BE2C (cell line): ENCODE results near the gene DOK7.

Experiments used
- DNase-seq: peaks from one replicate; pipeline ENCODE4 v3.0.0-alpha.2; 2020
- H3K27me3 ChIP-seq: fragments of 250-450 bp; sonication (Bioruptor Pico); 2 replicates; pipeline ENCODE4 v1.5.1; 2020; ENCODE audit warnings: mild to moderate bottlenecking
- H3K36me3 ChIP-seq: fragments of 250-450 bp; sonication (Bioruptor Pico); 2 replicates; pipeline ENCODE4 v1.5.1; 2020; ENCODE audit warnings: mild to moderate bottlenecking
- H3K4me1 ChIP-seq: fragments of 250-450 bp; sonication (Bioruptor Pico); 2 replicates; pipeline ENCODE4 v1.5.1; 2020
- H3K4me3 ChIP-seq: 2 replicates; pipeline ENCODE4 v1.5.1; 2011; ENCODE audit warnings: low read depth, low read length
- H3K9me3 ChIP-seq: fragments of 250-450 bp; sonication (Bioruptor Pico); 2 replicates; pipeline ENCODE4 v1.5.1; 2020
- CTCF ChIP-seq: IDR thresholded peaks from 2 replicates; pipeline ENCODE4 v1.5.1; 2012; ENCODE audit warnings: mild to moderate bottlenecking, low read depth, low read length

The DOK7 gene

GRCh38 chr4:3512279-3512678 lies 49.2 kb downstream of the DOK7 start:
- peaks cover 74% of the 10 kb centered on the region for H3K36me3 ChIP-seq

GRCh38 chr4:3512719-3513118 lies 49.6 kb downstream of the DOK7 start:
- Histone ChIP-seq H3K36me3 (peaks cover 74% of the 10 kb centered on the region), H3K4me1 (no peaks in the 10 kb centered on the region), H3K4me3 (no peak overlapping the region), H3K9me3 (no peaks in the 10 kb centered on the region), H3K27me3 (no peaks in the 10 kb centered on the region)
- TF ChIP-seq CTCF, result no peak
- DNase-seq, result no peak

More at GRCh38 chr4:3512279-3512678, 49.2 kb downstream of the DOK7 start:
- no peak overlapping the region for H3K4me3 ChIP-seq
- no peak for TF ChIP-seq CTCF
- DNase-seq, result no peak
- no peaks in the 10 kb centered on the region for H3K27me3 ChIP-seq
- H3K9me3 ChIP-seq, result no peaks in the 10 kb centered on the region
- no peaks in the 10 kb centered on the region for H3K4me1 ChIP-seq

GRCh38 chr4:3513807-3514206 lies 50.7 kb downstream of the DOK7 start:
- no peaks in the 10 kb centered on the region for H3K9me3 ChIP-seq
- peak; percentile 8 for DNase-seq
- no peaks in the 10 kb centered on the region for H3K4me1 ChIP-seq
- H3K27me3 ChIP-seq, result no peaks in the 10 kb centered on the region
- no peak for TF ChIP-seq CTCF
- H3K36me3 ChIP-seq, result peaks cover 71% of the 10 kb centered on the region
- no peak overlapping the region for H3K4me3 ChIP-seq

GRCh38 chr4:3514221-3514780 lies 51.2 kb downstream of the DOK7 start:
- H3K4me3 ChIP-seq, result no peak overlapping the region
- H3K36me3 ChIP-seq, result peaks cover 74% of the 10 kb centered on the region
- peak; percentile 3 for DNase-seq
- TF ChIP-seq CTCF, result no peak
- no peaks in the 10 kb centered on the region for H3K9me3 ChIP-seq
- no peaks in the 10 kb centered on the region for H3K4me1 ChIP-seq
- no peaks in the 10 kb centered on the region for H3K27me3 ChIP-seq

- peak; percentile 36 for TF ChIP-seq CTCF
- peak; percentile 46 for DNase-seq
- no peak overlapping the region for H3K4me3 ChIP-seq
- H3K36me3 ChIP-seq, result peaks cover 80% of the 10 kb centered on the region
- H3K27me3 ChIP-seq, result no peaks in the 10 kb centered on the region
- no peaks in the 10 kb centered on the region for H3K4me1 ChIP-seq
- H3K9me3 ChIP-seq, result no peaks in the 10 kb centered on the region
These were observed 51.8 kb downstream of the DOK7 start for GRCh38 chr4:3514806-3515501.

- H3K4me1 ChIP-seq, result no peaks in the 10 kb centered on the region
- no peak overlapping the region for H3K4me3 ChIP-seq
- no peaks in the 10 kb centered on the region for H3K27me3 ChIP-seq
- H3K9me3 ChIP-seq, result no peaks in the 10 kb centered on the region
- DNase-seq, result peak; percentile 12
- TF ChIP-seq CTCF, result no peak
- H3K36me3 ChIP-seq, result peaks cover 82% of the 10 kb centered on the region
These were observed 52.5 kb downstream of the DOK7 start for GRCh38 chr4:3515646-3516045.
